Activated CD4-positive, alpha-beta memory T cell treated with anti-CD3 and anti-CD28 coated beads, Interleukin-2, amount 10 ng/mL, durations not matched to agents 7 days and 5 days (primary cell): ENCODE results near the gene PCDHGA6. TPM values are rescaled to one million over a fixed set of nuclear protein-coding genes. Genes with fewer than 3 reads are reported as not detected.
"Not testable (repeated sequence)": the region's sequence is repeated elsewhere in the genome, so short reads cannot be mapped to it uniquely, and the experiment has no call there.

Source experiments
- CTCF ChIA-PET: fragments of 350-600 bp; sonication (Branson Sonifier 250); formaldehyde crosslinking; loops from one replicate; lab custom pipeline; 2021; ENCODE audit warnings: antibody characterized with exemption, inconsistent platforms; lab: Charles Lee
- POLR2A ChIA-PET: fragments of 350-600 bp; sonication (Branson Sonifier 250); formaldehyde crosslinking; loops from one replicate; lab custom pipeline; 2021; ENCODE audit warnings: antibody characterized with exemption; lab: Charles Lee
- DNase-seq: peaks from one replicate; pipeline ENCODE4 v3.0.0-alpha.2; 2020
- H3K27ac Mint-ChIP-seq: one replicate; pipeline ENCODE4 v1.8.0; 2021; ENCODE audit warnings: mild to moderate bottlenecking, mixed read lengths
- H3K27me3 Mint-ChIP-seq: one replicate; pipeline ENCODE4 v1.8.0; 2021; ENCODE audit warnings: mixed read lengths
- H3K36me3 Mint-ChIP-seq: one replicate; pipeline ENCODE4 v1.8.0; 2021; ENCODE audit warnings: low read depth, mixed read lengths
- H3K4me1 Mint-ChIP-seq: one replicate; pipeline ENCODE4 v1.8.0; 2021; ENCODE audit warnings: mixed read lengths
- H3K4me3 Mint-ChIP-seq: one replicate; pipeline ENCODE4 v1.8.0; 2021; ENCODE audit warnings: mild to moderate bottlenecking, mixed read lengths
- H3K9me3 Mint-ChIP-seq: one replicate; pipeline ENCODE4 v1.8.0; 2021; ENCODE audit warnings: mixed read lengths
- total RNA-seq, 2 experiments: library from RNA; stranded (reverse); gene quantifications; one replicate each; pipeline ENCODE4 v1.2.3, GENCODE V29; 2021

PCDHGA6 gene
- total RNA-seq, 2 experiments from 2014 or later, result 0.10 TPM

DNA sequence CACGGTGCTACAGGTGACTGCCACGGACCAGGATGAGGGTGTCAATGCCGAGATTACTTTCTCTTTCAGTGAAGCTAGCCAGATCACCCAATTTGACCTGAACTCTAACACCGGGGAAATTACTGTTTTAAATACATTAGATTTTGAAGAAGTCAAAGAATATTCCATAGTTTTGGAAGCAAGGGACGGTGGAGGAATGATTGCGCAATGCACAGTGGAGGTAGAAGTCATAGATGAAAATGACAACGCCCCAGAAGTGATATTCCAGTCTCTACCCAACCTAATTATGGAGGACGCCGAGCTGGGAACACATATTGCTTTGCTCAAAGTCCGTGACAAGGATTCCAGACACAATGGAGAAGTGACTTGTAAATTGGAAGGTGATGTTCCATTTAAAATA is 15.0 kb downstream of the PCDHGA6 start:
- H3K36me3 Mint-ChIP-seq, result peaks cover 6% of the 10 kb centered on the region
- no peaks in the 10 kb centered on the region for H3K4me1 Mint-ChIP-seq
- CTCF ChIA-PET, result no interaction called here
- POLR2A ChIA-PET, result no interaction called here
- DNase-seq, result no peak
- H3K27ac Mint-ChIP-seq, result no peak overlapping the region
- no peak overlapping the region for H3K4me3 Mint-ChIP-seq
- peaks cover 17% of the 10 kb centered on the region for H3K9me3 Mint-ChIP-seq
- H3K27me3 Mint-ChIP-seq, result peaks cover 27% of the 10 kb centered on the region

DNA sequence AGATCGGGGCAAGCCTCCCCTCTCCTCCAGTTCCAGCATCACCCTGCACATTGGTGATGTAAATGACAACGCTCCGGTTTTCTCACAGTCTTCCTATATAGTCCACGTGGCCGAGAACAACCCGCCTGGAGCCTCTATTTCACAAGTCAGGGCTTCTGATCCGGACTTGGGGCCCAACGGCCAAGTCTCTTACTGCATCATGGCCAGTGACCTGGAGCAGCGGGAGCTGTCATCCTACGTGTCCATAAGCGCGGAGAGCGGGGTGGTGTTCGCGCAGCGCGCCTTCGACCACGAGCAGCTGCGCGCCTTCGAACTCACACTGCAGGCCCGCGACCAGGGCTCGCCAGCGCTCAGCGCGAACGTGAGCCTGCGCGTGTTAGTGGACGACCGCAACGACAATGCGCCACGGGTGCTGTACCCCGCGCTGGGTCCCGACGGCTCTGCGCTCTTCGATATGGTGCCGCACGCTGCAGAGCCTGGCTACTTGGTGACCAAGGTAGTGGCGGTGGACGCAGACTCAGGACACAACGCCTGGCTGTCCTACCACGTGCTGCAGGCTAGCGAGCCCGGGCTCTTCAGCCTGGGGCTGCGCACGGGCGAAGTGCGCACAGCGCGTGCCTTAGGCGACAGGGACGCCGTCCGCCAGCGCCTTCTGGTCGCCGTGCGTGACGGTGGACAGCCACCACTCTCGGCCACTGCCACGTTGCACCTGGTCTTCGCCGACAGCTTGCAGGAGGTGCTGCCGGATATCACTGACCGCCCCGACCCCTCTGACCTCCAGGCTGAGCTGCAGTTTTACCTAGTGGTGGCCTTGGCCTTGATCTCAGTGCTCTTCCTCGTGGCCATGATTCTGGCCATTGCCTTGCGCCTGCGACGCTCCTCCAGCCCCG is 15.7 kb downstream of the PCDHGA6 start:
- no peak for DNase-seq
- POLR2A ChIA-PET, result no interaction called here
- Mint-ChIP-seq H3K36me3 (peaks cover 6% of the 10 kb centered on the region), H3K4me3 (no peak overlapping the region), H3K27ac (no peak overlapping the region), H3K27me3 (peaks cover 29% of the 10 kb centered on the region), H3K4me1 (no peaks in the 10 kb centered on the region), H3K9me3 (peaks cover 21% of the 10 kb centered on the region)
- CTCF ChIA-PET, result interaction anchor here (1.6 to 1.7 kb wide), 2 partner anchors 16 to 135 kb away, joined by 4 to 5 read pairs; no protein-coding TSS in a partner anchor

DNA sequence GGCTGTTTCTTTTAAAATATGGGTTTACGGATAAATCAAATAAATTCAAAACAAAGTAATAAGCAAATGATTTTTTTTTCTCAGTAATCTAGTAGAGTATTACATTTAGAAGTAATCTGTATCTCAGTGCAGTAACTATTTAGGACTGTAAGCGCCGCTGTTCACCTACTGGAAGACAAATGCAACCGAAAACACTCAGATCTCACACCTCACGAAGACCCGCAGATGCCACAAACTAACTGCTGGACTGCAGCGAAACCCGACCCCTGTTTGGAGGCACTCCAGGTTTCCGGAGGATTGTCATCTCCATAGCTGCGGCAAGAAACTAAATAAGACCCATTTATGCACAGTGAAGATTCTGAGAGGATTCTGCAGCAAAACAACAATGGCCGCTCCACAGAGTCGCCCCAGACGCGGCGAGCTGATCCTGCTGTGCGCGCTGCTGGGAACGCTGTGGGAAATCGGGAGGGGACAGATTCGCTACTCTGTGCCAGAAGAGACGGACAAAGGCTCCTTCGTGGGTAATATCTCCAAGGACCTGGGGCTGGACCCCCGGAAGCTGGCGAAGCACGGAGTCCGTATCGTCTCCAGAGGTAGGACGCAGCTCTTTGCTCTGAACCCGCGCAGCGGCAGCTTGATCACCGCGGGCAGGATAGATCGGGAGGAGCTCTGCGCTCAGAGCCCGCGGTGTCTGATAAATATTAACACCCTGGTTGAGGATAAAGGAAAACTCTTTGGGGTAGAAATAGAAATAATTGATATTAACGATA is 18.9 kb downstream of the PCDHGA6 start, which contains the start of gene PCDHGA8:
Gene PCDHGA8 (plus strand): TSS at position 205 of the 770 bp plus-strand sequence. CDS start 181 bp downstream, at position 386.
- ChIA-PET CTCF (interaction anchor here (1.4 kb wide), 1 partner anchor 20 kb away, joined by 5 read pairs; the partner anchor contains the start of gene PCDHGA10), POLR2A (no interaction called here)
- peaks cover 18% of the 10 kb centered on the region for H3K9me3 Mint-ChIP-seq
- peaks cover 36% of the 10 kb centered on the region for H3K27me3 Mint-ChIP-seq
- no peak within 1 kb of the TSS for H3K27ac Mint-ChIP-seq
- no peak for DNase-seq
- no peak within 1 kb of the TSS for H3K4me3 Mint-ChIP-seq
- H3K36me3 Mint-ChIP-seq, result peaks cover 6% of the 10 kb centered on the region
- no peaks in the 10 kb centered on the region for H3K4me1 Mint-ChIP-seq

DNA sequence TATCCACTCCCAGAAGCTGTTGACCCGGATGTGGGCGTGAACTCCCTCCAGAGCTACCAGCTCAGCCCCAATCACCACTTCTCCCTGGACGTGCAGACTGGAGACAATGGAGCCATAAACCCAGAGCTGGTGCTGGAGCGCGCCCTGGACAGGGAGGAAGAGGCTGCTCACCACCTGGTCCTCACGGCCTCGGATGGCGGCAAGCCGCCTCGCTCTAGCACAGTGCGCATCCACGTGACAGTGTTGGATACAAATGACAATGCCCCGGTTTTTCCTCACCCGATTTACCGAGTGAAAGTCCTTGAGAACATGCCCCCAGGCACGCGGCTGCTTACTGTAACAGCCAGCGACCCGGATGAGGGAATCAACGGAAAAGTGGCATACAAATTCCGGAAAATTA is 19.6 kb downstream of the PCDHGA6 start:
- Mint-ChIP-seq H3K27me3 (peaks cover 36% of the 10 kb centered on the region), H3K4me1 (no peaks in the 10 kb centered on the region), H3K4me3 (no peak overlapping the region), H3K9me3 (peaks cover 18% of the 10 kb centered on the region), H3K36me3 (peaks cover 6% of the 10 kb centered on the region), H3K27ac (no peak overlapping the region)
- ChIA-PET POLR2A (no interaction called here), CTCF (interaction anchor here (1.4 kb wide), 1 partner anchor 19 kb away, joined by 5 read pairs; the partner anchor contains the start of gene PCDHGA10)
- DNase-seq, result no peak

DNA sequence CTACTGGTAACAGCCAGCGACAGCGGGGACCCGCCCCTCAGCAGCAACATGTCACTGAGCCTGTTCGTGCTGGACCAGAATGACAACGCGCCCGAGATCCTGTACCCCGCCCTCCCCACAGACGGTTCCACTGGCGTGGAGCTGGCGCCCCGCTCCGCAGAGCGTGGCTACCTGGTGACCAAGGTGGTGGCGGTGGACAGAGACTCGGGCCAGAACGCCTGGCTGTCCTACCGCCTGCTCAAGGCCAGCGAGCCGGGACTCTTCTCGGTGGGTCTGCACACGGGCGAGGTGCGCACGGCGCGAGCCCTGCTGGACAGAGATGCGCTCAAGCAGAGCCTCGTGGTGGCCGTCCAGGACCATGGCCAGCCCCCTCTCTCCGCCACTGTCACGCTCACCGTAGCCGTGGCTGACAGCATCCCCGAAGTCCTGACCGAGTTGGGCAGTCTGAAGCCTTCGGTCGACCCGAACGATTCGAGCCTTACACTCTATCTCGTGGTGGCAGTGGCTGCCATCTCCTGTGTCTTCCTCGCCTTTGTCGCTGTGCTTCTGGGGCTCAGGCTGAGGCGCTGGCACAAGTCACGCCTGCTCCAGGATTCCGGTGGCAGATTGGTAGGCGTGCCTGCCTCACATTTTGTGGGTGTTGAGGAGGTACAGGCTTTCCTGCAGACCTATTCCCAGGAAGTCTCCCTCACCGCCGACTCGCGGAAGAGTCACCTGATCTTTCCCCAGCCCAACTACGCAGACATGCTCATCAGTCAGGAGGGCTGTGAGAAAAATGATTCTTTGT is 20.9 kb downstream of the PCDHGA6 start:
- Mint-ChIP-seq H3K27me3 (peaks cover 39% of the 10 kb centered on the region), H3K9me3 (peaks cover 14% of the 10 kb centered on the region), H3K36me3 (peaks cover 10% of the 10 kb centered on the region)
- H3K4me3 Mint-ChIP-seq, DNase-seq, H3K27ac Mint-ChIP-seq, POLR2A ChIA-PET, H3K4me1 Mint-ChIP-seq: not testable (repeated sequence)
- CTCF ChIA-PET, result interaction anchor here (0.7 to 1.1 kb wide), 3 partner anchors 18 to 525 kb away, joined by 3 to 4 read pairs (median 3); partner anchors contain the start of gene PCDHGA10

DNA sequence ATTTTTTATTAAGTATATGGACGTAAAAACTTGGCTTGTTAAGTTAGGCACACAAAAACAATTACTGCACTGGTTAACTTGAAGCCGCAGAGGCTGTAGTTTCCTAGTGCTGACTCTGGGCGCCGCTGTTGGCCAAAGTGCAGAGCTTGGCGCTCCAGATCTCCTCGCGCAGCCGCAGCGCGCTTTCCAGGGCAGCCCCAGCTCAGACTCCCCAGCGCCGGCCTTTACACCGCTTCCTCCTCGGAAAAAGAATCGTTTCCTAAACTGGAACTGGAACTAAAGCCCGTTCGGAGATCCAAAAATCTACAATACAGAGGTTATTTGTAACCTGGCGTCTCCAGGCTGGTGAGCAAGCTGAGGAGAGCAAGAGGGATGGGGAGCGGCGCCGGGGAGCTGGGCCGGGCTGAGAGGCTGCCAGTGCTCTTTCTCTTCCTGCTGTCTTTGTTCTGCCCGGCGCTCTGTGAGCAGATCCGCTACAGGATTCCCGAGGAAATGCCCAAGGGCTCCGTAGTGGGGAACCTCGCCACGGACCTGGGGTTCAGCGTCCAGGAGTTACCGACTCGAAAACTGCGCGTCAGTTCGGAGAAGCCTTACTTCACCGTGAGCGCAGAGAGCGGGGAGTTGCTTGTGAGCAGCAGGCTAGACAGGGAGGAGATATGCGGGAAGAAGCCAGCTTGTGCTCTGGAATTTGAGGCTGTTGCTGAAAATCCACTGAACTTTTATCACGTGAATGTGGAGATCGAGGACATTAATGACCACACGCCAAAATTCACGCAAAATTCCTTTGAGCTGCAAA is 24.3 kb downstream of the PCDHGA6 start, which contains the start of gene PCDHGB5:
Gene PCDHGB5 (plus strand): TSS at position 192 of the 796 bp plus-strand sequence. CDS start 181 bp downstream, at position 373.
- not testable (repeated sequence) for H3K27ac Mint-ChIP-seq, H3K4me3 Mint-ChIP-seq, H3K4me1 Mint-ChIP-seq
- CTCF ChIA-PET, result interaction anchor here (0.9 to 2.3 kb wide), 8 partner anchors 9 to 166 kb away, joined by 3 to 11 read pairs (median 5); partner anchors contain the start of genes PCDHGA10, PCDHGA11, PCDHGB3 and PCDHGB6
- peak; percentile 38 for DNase-seq
- POLR2A ChIA-PET, result interaction anchor here (1.1 kb wide), 1 partner anchor 78 kb away, joined by 3 read pairs; the partner anchor contains the start of gene TAF7
- Mint-ChIP-seq H3K27me3 (peaks cover 41% of the 10 kb centered on the region), H3K36me3 (peaks cover 13% of the 10 kb centered on the region), H3K9me3 (peaks cover 11% of the 10 kb centered on the region)

DNA sequence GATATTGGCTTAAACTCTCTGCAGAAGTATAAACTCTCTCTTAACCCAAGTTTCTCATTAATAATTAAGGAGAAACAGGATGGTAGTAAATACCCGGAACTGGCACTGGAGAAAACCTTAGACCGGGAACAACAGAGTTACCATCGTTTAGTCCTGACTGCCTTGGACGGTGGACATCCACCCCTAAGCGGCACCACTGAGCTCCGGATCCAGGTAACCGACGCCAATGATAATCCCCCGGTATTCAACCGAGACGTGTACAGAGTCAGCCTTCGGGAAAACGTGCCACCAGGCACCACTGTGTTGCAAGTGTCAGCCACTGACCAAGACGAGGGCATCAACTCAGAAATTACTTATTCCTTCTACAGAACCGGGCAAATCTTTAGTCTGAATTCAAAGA is 24.9 kb downstream of the PCDHGA6 start:
- CTCF ChIA-PET, result interaction anchor here (1.1 to 2.3 kb wide), 3 partner anchors 22 to 114 kb away, joined by 3 to 10 read pairs (median 6); partner anchors contain the start of genes PCDHGA11 and PCDHGB3
- DNase-seq, result no peak
- H3K4me1 Mint-ChIP-seq, result no peaks in the 10 kb centered on the region

DNA sequence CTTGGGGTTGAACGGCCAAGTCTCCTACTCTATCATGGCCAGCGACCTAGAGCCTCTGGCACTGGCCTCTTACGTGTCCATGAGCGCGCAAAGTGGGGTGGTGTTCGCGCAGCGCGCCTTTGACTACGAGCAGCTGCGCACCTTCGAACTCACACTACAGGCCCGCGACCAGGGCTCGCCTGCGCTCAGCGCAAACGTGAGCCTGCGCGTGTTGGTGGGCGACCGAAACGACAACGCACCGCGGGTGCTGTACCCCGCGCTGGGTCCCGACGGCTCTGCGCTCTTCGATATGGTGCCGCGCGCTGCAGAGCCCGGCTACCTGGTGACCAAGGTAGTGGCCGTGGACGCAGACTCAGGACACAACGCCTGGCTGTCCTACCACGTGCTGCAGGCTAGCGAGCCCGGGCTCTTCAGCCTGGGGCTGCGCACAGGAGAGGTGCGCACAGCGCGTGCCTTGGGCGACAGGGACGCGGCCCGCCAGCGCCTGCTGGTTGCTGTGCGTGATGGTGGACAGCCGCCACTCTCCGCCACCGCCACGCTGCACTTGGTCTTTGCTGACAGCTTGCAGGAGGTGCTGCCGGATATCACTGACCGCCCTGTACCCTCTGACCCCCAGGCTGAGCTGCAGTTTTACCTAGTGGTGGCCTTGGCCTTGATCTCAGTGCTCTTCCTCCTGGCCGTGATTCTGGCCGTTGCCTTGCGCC is 26.0 kb downstream of the PCDHGA6 start:
- POLR2A ChIA-PET, result no interaction called here
- Mint-ChIP-seq H3K27ac (no peak overlapping the region), H3K27me3 (peaks cover 46% of the 10 kb centered on the region)

More for the DNA sequence above, 24.9 kb downstream of the PCDHGA6 start:
- Mint-ChIP-seq H3K36me3 (peaks cover 13% of the 10 kb centered on the region), H3K4me3 (no peak overlapping the region), H3K27ac (no peak overlapping the region), H3K9me3 (peaks cover 11% of the 10 kb centered on the region), H3K27me3 (peaks cover 46% of the 10 kb centered on the region)
- POLR2A ChIA-PET, result no interaction called here

DNA sequence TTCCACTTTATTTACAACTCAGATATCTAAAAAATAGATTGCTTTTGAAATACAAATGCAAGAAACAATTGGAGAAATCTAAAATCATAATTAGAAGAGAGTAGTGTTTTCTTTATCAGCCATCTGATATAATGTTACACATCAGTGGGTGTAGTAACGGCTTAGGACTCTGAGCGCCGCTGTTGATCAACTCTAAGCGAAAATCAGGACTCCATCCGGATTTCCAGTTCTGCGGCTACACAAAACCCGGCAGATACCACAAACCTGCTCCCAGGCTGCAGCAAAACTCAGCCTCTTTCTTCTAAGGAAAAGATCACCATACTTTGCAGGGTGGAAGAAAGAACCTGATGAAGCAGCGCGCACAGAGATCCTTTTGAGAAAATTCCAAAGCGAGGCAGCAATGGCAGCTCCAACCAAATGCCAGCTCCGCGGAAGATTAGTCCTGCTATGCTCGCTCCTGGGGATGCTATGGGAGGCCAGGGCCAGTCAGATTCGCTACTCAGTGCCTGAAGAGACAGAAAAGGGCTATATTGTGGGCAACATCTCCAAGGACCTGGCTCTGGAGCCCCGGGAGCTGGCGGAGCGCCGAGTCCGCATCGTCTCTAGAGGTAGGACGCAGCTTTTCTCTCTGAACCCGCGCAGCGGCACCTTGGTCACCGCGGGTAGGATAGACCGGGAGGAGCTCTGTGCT is 29.0 kb downstream of the PCDHGA6 start, which contains the start of gene PCDHGA9:
Gene PCDHGA9 (plus strand): TSS at position 226 of the 691 bp plus-strand sequence. CDS start 175 bp downstream, at position 401.
- POLR2A ChIA-PET, result no interaction called here
- no peak for DNase-seq
- Mint-ChIP-seq H3K4me1 (no peaks in the 10 kb centered on the region), H3K27me3 (peaks cover 45% of the 10 kb centered on the region), H3K27ac (no peak within 1 kb of the TSS), H3K9me3 (peaks cover 8% of the 10 kb centered on the region), H3K36me3 (peaks cover 13% of the 10 kb centered on the region), H3K4me3 (no peak within 1 kb of the TSS)
- CTCF ChIA-PET, result interaction anchor here (0.8 to 1.6 kb wide), 4 partner anchors 11 to 119 kb away, joined by 3 to 6 read pairs (median 4); partner anchors contain the start of gene PCDHGA10

More for the DNA sequence above, 26.0 kb downstream of the PCDHGA6 start:
- Mint-ChIP-seq H3K4me3 (no peak overlapping the region), H3K36me3 (peaks cover 13% of the 10 kb centered on the region), H3K9me3 (peaks cover 8% of the 10 kb centered on the region), H3K4me1 (no peaks in the 10 kb centered on the region)
- DNase-seq, result no peak
- CTCF ChIA-PET, result no interaction called here

DNA sequence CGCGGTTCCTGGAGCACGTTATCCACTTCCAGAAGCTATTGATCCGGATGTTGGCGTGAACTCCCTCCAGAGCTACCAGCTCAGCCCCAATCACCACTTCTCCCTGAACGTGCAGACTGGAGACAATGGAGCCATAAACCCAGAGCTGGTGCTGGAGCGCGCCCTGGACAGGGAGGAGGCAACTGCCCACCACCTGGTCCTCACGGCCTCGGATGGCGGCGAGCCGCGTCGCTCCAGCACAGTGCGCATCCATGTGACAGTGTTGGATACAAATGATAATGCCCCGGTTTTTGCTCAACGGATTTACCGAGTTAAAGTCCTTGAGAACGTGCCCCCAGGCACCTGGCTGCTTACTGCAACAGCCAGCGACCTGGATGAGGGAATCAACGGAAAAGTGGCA is 29.7 kb downstream of the PCDHGA6 start:
- peaks cover 50% of the 10 kb centered on the region for H3K27me3 Mint-ChIP-seq
- peaks cover 9% of the 10 kb centered on the region for H3K9me3 Mint-ChIP-seq
- H3K36me3 Mint-ChIP-seq, result peaks cover 13% of the 10 kb centered on the region
- no peak overlapping the region for H3K27ac Mint-ChIP-seq
- POLR2A ChIA-PET, result interaction anchor here (0.7 kb wide), 1 partner anchor 18 kb away, joined by 3 read pairs; the partner anchor contains the start of gene PCDHGA11
- CTCF ChIA-PET, result interaction anchor here (0.8 to 1.6 kb wide), 4 partner anchors 10 to 118 kb away, joined by 3 to 6 read pairs (median 4); partner anchors contain the start of gene PCDHGA10
- no peaks in the 10 kb centered on the region for H3K4me1 Mint-ChIP-seq
- no peak overlapping the region for H3K4me3 Mint-ChIP-seq
- DNase-seq, result no peak
